Activated CD4-positive, CD25-positive, alpha-beta regulatory T cell treated with anti-CD3 and anti-CD28 coated beads, Interleukin-2, amount 50 U/mL, for 72 hours (primary cell): ENCODE results near the gene PSMB7.

Experiments used
- DNase-seq: peaks from one replicate; pipeline ENCODE4 v3.0.0; 2021

PSMB7 gene

GRCh38 chr9:124409410-124409809, 5.8 kb downstream of the PSMB7 start:
- no peak for DNase-seq

- DNase-seq: no peak
Observed at GRCh38 chr9:124403246-124403645, 12.0 kb downstream of the PSMB7 start.

GRCh38 chr9:124399968-124400940, 15.0 kb downstream of the PSMB7 start:
- DNase-seq: no peak

- DNase-seq: no peak
Observed at GRCh38 chr9:124399323-124399967, 15.8 kb downstream of the PSMB7 start.

GRCh38 chr9:124398191-124398935, 16.9 kb downstream of the PSMB7 start:
- DNase-seq: no peak

GRCh38 chr9:124395826-124396225, 19.4 kb downstream of the PSMB7 start:
- DNase-seq: no peak

GRCh38 chr9:124394596-124394995, 20.6 kb downstream of the PSMB7 start:
- no peak for DNase-seq

GRCh38 chr9:124394167-124394566, 21.1 kb downstream of the PSMB7 start:
- DNase-seq: no peak

- DNase-seq: no peak
Observed at GRCh38 chr9:124392871-124393460, 22.3 kb downstream of the PSMB7 start.

GRCh38 chr9:124392254-124392870, 22.9 kb downstream of the PSMB7 start:
- DNase-seq: no peak

- no peak for DNase-seq
Observed at GRCh38 chr9:124390794-124391658, 24.2 kb downstream of the PSMB7 start.

GRCh38 chr9:124389146-124389939, 25.9 kb downstream of the PSMB7 start:
- DNase-seq: no peak

- DNase-seq: no peak
Observed at GRCh38 chr9:124388275-124389048, 26.8 kb downstream of the PSMB7 start.

- DNase-seq: no peak
Observed at GRCh38 chr9:124386201-124386600, 29.0 kb downstream of the PSMB7 start.

- DNase-seq: no peak
Observed at GRCh38 chr9:124385623-124386022, 29.6 kb downstream of the PSMB7 start.

GRCh38 chr9:124384846-124385245, 30.4 kb downstream of the PSMB7 start:
- no peak for DNase-seq

GRCh38 chr9:124384210-124384609, 31.0 kb downstream of the PSMB7 start:
- no peak for DNase-seq

- no peak for DNase-seq
Observed at GRCh38 chr9:124381170-124381945, 33.9 kb downstream of the PSMB7 start.
